HCT116 (cell line): ENCODE data around the gene RABEP1.

ENCODE experiments used
- EGR1 ChIP-seq: IDR thresholded peaks from 2 replicates; pipeline ENCODE4 v1.6.1; 2012; ENCODE audit warnings: low read depth
- EZH2phosphoT487 ChIP-seq: fragments of 200-600 bp; IDR thresholded peaks from 2 replicates; pipeline ENCODE4 v1.6.1; 2018; ENCODE audit warnings: antibody characterized with exemption, borderline replicate concordance
- POLR2A ChIP-seq: IDR thresholded peaks from 2 replicates; pipeline ENCODE4 v1.7.0; 2011; ENCODE audit warnings: borderline replicate concordance; ENCODE audit not compliant: insufficient read depth, insufficient read length; ENCODE audit errors: extremely low read depth
- SIN3A ChIP-seq: IDR thresholded peaks from 2 replicates; pipeline ENCODE4 v1.6.1; 2012; ENCODE audit warnings: low read depth
- SP1 ChIP-seq: IDR thresholded peaks from 2 replicates; pipeline ENCODE4 v1.6.1; 2012; ENCODE audit warnings: low read depth
- YY1 ChIP-seq: IDR thresholded peaks from 2 replicates; pipeline ENCODE4 v1.6.1; 2011; ENCODE audit warnings: low read length, low read depth, moderate library complexity, mild to moderate bottlenecking; ENCODE audit not compliant: insufficient replicate concordance; ENCODE audit errors: extremely low read depth
- TF ChIP-seq, protein P1 (sequence below), 3 experiments: fragments of 200-600 bp in 1 of 3; sonication (generic) in 1 of 3; IDR thresholded peaks in 2 of 3; conservative IDR thresholded peaks in 1 of 3; 2 replicates each; pipeline ENCODE4 v1.5.1; 2012 to 2017; ENCODE audit warnings: low read depth in 2 of 3, low read length in 2 of 3, antibody characterized with exemption in 1 of 3, borderline replicate concordance in 1 of 3, control low read depth in 1 of 3, mild to moderate bottlenecking in 1 of 3, mixed read lengths in 1 of 3, mixed run types in 1 of 3, moderate library complexity in 1 of 3; ENCODE audit not compliant: insufficient read depth in 1 of 3

DNA sequence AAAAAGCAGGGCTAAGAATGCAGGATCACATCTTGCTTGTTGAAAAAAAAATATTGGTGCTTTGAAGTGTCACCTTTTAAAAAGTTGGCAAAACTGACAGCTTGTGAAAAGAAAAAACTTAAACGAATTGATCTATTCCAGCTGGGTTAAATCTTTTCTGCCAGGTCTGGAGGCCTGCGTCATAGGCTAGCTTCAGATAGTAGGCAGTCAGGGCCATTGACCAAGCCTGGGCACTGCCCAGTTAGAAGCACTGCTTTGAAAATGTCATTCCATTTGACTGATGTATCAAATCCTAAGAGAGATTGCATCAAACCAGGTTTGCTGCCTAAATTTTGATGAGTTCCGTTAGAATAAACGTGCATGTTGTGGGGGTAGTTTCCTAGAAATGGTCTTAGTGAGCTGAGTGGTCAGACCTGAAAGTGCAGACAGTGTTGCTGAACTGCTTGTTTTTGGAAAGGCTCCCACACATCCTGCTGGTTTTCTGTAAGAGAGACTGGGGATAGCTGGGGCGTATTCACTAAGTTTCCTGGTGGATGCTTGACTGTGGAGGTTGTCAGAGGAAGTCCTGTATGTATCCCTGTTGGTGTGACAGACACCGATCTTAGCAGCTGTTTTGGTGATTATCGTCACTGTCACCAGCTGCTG, 98.5 kb downstream of the RABEP1 start:
- TF ChIP-seq POLR2A (no peak), YY1 (no peak), SIN3A (no peak), SP1 (no peak), EZH2phosphoT487 (no peak), EGR1 (no peak)
- TF ChIP-seq, protein P1, sequence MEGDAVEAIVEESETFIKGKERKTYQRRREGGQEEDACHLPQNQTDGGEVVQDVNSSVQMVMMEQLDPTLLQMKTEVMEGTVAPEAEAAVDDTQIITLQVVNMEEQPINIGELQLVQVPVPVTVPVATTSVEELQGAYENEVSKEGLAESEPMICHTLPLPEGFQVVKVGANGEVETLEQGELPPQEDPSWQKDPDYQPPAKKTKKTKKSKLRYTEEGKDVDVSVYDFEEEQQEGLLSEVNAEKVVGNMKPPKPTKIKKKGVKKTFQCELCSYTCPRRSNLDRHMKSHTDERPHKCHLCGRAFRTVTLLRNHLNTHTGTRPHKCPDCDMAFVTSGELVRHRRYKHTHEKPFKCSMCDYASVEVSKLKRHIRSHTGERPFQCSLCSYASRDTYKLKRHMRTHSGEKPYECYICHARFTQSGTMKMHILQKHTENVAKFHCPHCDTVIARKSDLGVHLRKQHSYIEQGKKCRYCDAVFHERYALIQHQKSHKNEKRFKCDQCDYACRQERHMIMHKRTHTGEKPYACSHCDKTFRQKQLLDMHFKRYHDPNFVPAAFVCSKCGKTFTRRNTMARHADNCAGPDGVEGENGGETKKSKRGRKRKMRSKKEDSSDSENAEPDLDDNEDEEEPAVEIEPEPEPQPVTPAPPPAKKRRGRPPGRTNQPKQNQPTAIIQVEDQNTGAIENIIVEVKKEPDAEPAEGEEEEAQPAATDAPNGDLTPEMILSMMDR (IDR thresholded peaks at IDR 0.05 in 2 of 3, conservative IDR thresholded peaks at IDR 0.05 in 1 of 3; ENCODE audit: borderline replicate concordance in 1 of 3, insufficient read depth in 1 of 3, low read depth in 2 of 3, low read length in 2 of 3): no peak
